K562 (cell line): ENCODE results near the gene ERP44.
"Not testable (repeated sequence)": the region's sequence is repeated elsewhere in the genome, so short reads cannot be mapped to it uniquely, and the experiment has no call there.

ENCODE experiments used
- CBFB ChIP-seq: sonication (generic); formaldehyde crosslinking; IDR thresholded peaks from 2 replicates; pipeline ENCODE4 v1.4.0; 2020; ENCODE audit warnings: mild to moderate bottlenecking, missing genetic modification reagents
- HOXB6 ChIP-seq: fragments of 250-450 bp; sonication (Bioruptor Pico); IDR thresholded peaks from 2 replicates; pipeline ENCODE4 v1.5.1; 2022; ENCODE audit warnings: mild to moderate bottlenecking, borderline replicate concordance
- TF ChIP-seq, protein P1 (sequence below): sonication (generic); formaldehyde crosslinking; IDR thresholded peaks from 2 replicates; pipeline ENCODE4 v1.8.1; 2023; ENCODE audit warnings: mild to moderate bottlenecking, missing genetic modification reagents
- TF ChIP-seq, protein P2 (sequence below), 2 experiments: fragments of 450-650 bp; formaldehyde crosslinking in 1 of 2; IDR thresholded peaks; 2 replicates each; pipeline versions ENCODE4 v1.4.0 to v1.6.1; 2014 to 2020; ENCODE audit warnings: mild to moderate bottlenecking in 2 of 2, borderline replicate concordance in 1 of 2, low read depth in 1 of 2

DNA sequence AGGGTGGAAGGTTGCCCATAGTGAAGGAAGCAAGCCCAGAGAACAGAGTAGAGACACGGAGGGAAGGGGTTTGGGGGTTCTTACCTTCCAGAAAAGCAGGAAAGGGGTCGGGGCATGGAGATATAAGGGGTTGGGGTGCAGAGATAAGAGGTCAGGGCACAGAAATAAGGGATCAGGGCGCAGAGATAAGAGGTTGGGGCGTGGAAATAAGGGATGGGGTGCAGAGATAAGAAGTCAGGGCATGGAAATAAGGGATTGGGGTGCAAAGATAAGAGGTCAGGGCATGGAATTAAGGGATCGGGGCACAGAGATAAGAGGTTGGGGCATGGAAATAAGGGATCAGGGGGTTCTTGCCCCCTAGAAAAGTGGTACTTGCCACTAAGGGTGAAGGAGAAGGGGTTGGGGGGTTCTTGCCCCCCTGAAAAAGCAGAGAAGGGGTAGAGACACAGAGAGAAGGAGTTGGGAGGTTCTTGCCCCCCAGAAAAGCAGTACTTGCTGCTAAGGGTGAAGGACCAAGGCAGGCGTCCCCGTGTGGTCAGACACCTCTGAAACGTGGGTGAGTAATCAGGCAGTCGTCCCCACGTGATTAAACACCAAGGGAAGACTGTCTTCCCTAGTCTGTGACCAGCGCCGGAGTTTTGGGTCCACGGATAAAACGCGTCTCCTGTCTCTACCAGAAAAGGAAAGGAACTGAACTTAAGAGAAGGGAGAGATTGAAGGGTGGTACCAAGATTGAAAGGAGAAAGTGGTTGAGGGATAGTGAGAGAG lies 46.6 kb upstream of the ERP44 start:
- TF ChIP-seq HOXB6; CBFB (CRISPR knock-in tag): not testable (repeated sequence)
- TF ChIP-seq, protein P1, sequence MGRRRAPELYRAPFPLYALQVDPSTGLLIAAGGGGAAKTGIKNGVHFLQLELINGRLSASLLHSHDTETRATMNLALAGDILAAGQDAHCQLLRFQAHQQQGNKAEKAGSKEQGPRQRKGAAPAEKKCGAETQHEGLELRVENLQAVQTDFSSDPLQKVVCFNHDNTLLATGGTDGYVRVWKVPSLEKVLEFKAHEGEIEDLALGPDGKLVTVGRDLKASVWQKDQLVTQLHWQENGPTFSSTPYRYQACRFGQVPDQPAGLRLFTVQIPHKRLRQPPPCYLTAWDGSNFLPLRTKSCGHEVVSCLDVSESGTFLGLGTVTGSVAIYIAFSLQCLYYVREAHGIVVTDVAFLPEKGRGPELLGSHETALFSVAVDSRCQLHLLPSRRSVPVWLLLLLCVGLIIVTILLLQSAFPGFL (CRISPR knock-in tag) = not testable (repeated sequence)
- TF ChIP-seq, protein P2, sequence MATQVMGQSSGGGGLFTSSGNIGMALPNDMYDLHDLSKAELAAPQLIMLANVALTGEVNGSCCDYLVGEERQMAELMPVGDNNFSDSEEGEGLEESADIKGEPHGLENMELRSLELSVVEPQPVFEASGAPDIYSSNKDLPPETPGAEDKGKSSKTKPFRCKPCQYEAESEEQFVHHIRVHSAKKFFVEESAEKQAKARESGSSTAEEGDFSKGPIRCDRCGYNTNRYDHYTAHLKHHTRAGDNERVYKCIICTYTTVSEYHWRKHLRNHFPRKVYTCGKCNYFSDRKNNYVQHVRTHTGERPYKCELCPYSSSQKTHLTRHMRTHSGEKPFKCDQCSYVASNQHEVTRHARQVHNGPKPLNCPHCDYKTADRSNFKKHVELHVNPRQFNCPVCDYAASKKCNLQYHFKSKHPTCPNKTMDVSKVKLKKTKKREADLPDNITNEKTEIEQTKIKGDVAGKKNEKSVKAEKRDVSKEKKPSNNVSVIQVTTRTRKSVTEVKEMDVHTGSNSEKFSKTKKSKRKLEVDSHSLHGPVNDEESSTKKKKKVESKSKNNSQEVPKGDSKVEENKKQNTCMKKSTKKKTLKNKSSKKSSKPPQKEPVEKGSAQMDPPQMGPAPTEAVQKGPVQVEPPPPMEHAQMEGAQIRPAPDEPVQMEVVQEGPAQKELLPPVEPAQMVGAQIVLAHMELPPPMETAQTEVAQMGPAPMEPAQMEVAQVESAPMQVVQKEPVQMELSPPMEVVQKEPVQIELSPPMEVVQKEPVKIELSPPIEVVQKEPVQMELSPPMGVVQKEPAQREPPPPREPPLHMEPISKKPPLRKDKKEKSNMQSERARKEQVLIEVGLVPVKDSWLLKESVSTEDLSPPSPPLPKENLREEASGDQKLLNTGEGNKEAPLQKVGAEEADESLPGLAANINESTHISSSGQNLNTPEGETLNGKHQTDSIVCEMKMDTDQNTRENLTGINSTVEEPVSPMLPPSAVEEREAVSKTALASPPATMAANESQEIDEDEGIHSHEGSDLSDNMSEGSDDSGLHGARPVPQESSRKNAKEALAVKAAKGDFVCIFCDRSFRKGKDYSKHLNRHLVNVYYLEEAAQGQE (IDR thresholded peaks at IDR 0.05; ENCODE audit: borderline replicate concordance) = not testable (repeated sequence)
- TF ChIP-seq, protein P2 (CRISPR knock-in tag; IDR thresholded peaks at IDR 0.05; ENCODE audit: low read depth) = not testable (repeated sequence)
